ENCODE results near the gene AP4M1. TPM values are rescaled to one million over a fixed set of nuclear protein-coding genes. Genes with fewer than 3 reads are reported as not detected.

AP4M1 gene
- total RNA-seq, 2 donors from 2014 or later, result 18.0 to 27.2 TPM

DNA sequence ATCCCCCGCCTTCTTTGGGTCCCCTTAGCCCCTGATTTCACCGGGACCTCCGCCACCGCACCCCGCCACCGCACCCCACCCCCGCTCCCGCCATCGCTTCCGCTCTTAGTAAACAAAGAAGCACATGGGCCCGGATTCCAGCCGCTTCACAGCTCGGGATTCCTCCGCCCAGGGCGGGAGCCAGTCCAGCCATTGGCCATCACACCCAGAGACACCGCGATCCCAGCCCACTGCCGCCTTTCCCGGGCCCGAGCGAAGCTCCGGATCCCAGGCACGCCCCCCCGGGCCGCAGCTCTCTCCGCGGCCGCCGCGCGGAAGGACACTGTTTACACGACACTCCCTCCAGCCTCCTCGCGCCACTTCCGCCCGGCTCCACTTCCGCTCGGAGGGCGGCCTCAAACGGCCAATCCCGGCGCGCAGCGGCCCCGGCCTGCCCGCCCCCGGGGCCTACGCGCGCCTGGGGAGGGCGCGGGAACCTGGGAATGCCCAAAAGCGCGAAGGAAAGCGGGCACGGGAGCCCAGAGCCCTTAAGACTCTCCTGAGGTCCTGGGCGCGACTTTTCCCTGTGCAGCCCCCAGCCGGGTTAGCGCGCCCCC, 925 bp upstream of the AP4M1 start:
- intact Hi-C loops (cut with DNase I), result no loop called here
- DNase-seq (ENCODE audit: low spot score), result peak; percentile 95
- H3K36me3 ChIP-seq, result peaks cover 7 to 23% of the 10 kb centered on the region in 2 donors
- no peaks in the 10 kb centered on the region for H3K27me3 ChIP-seq (replicated peaks; ENCODE audit: insufficient read depth)
- under 1% methylated on average over 61 of the region's 61 CpGs for WGBS
- TF ChIP-seq POLR2AphosphoS5 (IDR thresholded peaks at IDR 0.05), result peak; percentile 89
- TF ChIP-seq, protein P1, sequence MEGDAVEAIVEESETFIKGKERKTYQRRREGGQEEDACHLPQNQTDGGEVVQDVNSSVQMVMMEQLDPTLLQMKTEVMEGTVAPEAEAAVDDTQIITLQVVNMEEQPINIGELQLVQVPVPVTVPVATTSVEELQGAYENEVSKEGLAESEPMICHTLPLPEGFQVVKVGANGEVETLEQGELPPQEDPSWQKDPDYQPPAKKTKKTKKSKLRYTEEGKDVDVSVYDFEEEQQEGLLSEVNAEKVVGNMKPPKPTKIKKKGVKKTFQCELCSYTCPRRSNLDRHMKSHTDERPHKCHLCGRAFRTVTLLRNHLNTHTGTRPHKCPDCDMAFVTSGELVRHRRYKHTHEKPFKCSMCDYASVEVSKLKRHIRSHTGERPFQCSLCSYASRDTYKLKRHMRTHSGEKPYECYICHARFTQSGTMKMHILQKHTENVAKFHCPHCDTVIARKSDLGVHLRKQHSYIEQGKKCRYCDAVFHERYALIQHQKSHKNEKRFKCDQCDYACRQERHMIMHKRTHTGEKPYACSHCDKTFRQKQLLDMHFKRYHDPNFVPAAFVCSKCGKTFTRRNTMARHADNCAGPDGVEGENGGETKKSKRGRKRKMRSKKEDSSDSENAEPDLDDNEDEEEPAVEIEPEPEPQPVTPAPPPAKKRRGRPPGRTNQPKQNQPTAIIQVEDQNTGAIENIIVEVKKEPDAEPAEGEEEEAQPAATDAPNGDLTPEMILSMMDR (IDR thresholded peaks at IDR 0.05), result peak in 1 of 4 experiments; percentile 27
- TF ChIP-seq POLR2A (IDR thresholded peaks at IDR 0.05), result peak; percentile 60
- no peaks in the 10 kb centered on the region for H3K9me3 ChIP-seq
- peak overlapping the region; percentile 90 to 93 for H3K27ac ChIP-seq
- peak overlapping the region; percentile 57 to 58 for H3K4me3 ChIP-seq
- H3K4me1 ChIP-seq (replicated peaks), result peaks cover 9% of the 10 kb centered on the region

DNA sequence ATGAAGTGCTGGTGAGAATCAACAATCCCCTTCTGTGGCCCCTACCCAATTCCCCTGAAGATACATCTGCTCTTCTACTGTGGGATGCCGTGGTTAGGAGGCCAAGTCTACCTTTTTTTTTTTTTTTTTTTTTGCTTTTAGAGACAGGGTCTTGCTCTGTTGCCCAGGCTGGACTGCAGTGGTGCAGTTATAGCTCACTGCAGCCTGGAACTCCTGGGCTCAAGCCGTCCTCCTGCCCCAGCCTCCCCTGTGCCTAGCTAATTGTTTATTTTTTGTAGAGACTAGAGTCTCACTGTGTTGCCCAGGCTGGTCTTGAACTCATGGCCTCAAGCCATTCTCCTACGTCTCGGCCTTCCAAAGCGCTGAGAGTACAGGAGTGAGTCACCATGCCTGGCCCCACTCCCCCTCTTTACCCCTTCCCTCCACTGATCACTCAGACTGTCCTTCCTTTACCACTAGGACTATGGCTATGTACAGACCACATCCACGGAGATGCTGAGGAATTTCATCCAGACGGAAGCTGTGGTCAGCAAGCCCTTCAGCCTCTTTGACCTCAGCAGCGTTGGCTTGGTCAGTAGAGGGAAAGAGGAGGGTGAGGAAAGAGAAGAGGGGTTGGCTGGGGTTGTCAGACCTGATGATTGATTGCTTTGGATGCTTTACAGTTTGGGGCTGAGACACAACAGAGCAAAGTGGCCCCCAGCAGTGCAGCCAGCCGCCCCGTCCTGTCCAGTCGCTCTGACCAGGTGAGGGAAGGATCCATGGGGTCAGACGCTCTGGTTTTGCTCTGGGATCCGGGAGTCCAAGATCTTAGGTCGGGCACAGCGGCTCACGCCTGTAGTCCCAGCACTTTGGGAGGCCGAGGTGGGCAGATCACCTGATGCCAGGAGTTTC, 1.8 kb downstream of the AP4M1 start:
- 78% methylated on average over 17 of the region's 17 CpGs for WGBS
- no peak overlapping the region for H3K4me3 ChIP-seq

DNA sequence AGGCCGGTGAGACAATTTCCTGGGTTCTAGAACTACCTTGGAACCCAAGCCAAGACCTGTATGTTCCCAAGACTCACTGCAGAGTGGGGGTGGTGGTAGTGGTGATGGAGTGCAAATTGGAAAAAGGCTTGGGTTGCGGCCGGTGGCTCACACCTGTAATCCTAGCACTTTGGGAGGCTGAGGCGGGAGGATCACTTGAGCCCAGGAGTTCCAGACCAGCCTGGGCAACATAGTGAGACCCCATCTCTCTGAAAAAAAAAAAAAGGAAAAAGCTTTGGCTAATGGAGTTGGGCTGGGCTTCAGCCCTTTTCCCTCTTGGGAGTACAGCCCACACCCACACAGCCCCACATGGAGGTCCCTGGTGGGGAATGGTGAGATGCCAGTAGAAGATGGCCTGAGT, 4.1 kb downstream of the AP4M1 start:
- intact Hi-C loops (cut with DNase I), result no loop called here
- WGBS, result 91% methylated on average over 4 of the region's 4 CpGs

More for the DNA sequence above, 1.8 kb downstream of the AP4M1 start:
- H3K4me1 ChIP-seq (replicated peaks), result peaks cover 9% of the 10 kb centered on the region
- no peaks in the 10 kb centered on the region for H3K27me3 ChIP-seq (replicated peaks; ENCODE audit: insufficient read depth)
- H3K36me3 ChIP-seq, result peaks cover 3 to 12% of the 10 kb centered on the region in 2 donors
- H3K9me3 ChIP-seq, result no peaks in the 10 kb centered on the region
- DNase-seq (ENCODE audit: low spot score), result no peak
- H3K27ac ChIP-seq, result no peak overlapping the region
- intact Hi-C loops (cut with DNase I), result no loop called here
- TF ChIP-seq POLR2AphosphoS5 (IDR thresholded peaks at IDR 0.05), result no peak
- no peak for TF ChIP-seq POLR2A (IDR thresholded peaks at IDR 0.05)
- TF ChIP-seq, protein P1 (IDR thresholded peaks at IDR 0.05), result no peak

DNA sequence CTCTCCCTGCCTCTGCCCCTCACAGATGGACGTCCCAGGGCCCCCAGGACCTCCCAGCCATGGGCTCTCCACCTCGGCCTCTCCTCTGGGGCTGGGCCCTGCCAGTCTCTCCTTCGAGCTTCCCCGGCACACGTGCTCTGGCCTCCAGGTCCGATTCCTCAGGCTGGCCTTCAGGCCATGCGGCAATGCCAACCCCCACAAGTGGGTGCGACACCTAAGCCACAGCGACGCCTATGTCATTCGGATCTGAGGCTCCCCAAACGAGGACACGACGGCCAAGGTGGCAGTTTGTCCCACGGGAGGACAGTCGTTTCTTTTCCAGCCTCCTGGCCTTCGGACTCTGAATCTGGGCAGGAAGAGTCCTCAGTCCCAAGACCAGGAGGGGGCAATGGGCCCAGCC, 5.2 kb downstream of the AP4M1 start:
- H3K4me3 ChIP-seq, result no peak overlapping the region
- no peaks in the 10 kb centered on the region for H3K4me1 ChIP-seq (replicated peaks)
- no peaks in the 10 kb centered on the region for H3K27me3 ChIP-seq (replicated peaks; ENCODE audit: insufficient read depth)
- no peak overlapping the region for H3K27ac ChIP-seq
- H3K9me3 ChIP-seq, result no peaks in the 10 kb centered on the region
- DNase-seq (ENCODE audit: low spot score), result no peak
- TF ChIP-seq POLR2A (IDR thresholded peaks at IDR 0.05), result no peak
- TF ChIP-seq, protein P1 (IDR thresholded peaks at IDR 0.05), result no peak
- no peak for TF ChIP-seq POLR2AphosphoS5 (IDR thresholded peaks at IDR 0.05)
- H3K36me3 ChIP-seq, result peaks cover 5 to 6% of the 10 kb centered on the region in 2 donors
- intact Hi-C loops (cut with DNase I), result no loop called here
- WGBS, result 82% methylated on average over 17 of the region's 17 CpGs

More for the DNA sequence above, 4.1 kb downstream of the AP4M1 start:
- Histone ChIP-seq H3K4me3 (no peak overlapping the region), H3K9me3 (no peaks in the 10 kb centered on the region), H3K36me3 (peaks cover 3 to 6% of the 10 kb centered on the region in 2 donors), H3K27ac (no peak overlapping the region), H3K4me1 (replicated peaks) (no peaks in the 10 kb centered on the region), H3K27me3 (replicated peaks; ENCODE audit: insufficient read depth) (no peaks in the 10 kb centered on the region)
- DNase-seq (ENCODE audit: low spot score), result no peak
- TF ChIP-seq, protein P1 (IDR thresholded peaks at IDR 0.05), result no peak
- no peak for TF ChIP-seq POLR2A (IDR thresholded peaks at IDR 0.05)
- no peak for TF ChIP-seq POLR2AphosphoS5 (IDR thresholded peaks at IDR 0.05)
